A673 (cell line): Measurements from ENCODE around the gene UBXN7.
"Not testable (repeated sequence)": the region's sequence is repeated elsewhere in the genome, so short reads cannot be mapped to it uniquely, and the experiment has no call there.

Experiments used
- EZH2 ChIP-seq: fragments of 200-600 bp; sonication (generic); IDR thresholded peaks from 2 replicates; pipeline ENCODE4 v1.6.1; 2017; ENCODE audit warnings: borderline replicate concordance, low read depth, mild to moderate bottlenecking, mixed read lengths, antibody characterized with exemption, low read length; ENCODE audit not compliant: poor library complexity, severe bottlenecking
- TF ChIP-seq, protein P1 (sequence below): fragments of 300-800, 200-600 bp; sonication (generic); conservative IDR thresholded peaks from 2 replicates; pipeline ENCODE4 v1.5.1; 2017; ENCODE audit warnings: low read depth, mild to moderate bottlenecking, antibody characterized with exemption, low read length, moderate library complexity, mixed read lengths

DNA sequence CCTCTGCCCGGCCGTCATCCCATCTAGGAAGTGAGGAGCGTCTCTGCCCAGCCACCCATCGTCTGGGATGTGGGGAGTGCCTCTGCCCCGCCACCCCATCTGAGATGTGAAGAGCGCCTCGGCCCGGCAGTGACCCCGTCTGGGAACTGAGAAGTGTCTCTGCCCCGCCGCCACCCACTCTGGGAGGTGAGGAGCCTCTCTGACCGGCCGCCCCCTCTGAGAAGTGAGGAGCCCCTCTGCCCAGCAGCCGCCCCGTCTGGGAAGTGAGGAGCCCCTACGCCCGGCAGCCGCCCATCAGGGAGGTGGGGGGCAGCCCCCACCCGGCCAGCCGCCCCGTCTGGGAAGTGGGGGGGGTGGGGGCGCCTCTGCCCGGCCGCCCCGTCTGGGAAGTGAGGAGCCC, 46.8 kb downstream of the UBXN7 start:
- TF ChIP-seq, protein P1, sequence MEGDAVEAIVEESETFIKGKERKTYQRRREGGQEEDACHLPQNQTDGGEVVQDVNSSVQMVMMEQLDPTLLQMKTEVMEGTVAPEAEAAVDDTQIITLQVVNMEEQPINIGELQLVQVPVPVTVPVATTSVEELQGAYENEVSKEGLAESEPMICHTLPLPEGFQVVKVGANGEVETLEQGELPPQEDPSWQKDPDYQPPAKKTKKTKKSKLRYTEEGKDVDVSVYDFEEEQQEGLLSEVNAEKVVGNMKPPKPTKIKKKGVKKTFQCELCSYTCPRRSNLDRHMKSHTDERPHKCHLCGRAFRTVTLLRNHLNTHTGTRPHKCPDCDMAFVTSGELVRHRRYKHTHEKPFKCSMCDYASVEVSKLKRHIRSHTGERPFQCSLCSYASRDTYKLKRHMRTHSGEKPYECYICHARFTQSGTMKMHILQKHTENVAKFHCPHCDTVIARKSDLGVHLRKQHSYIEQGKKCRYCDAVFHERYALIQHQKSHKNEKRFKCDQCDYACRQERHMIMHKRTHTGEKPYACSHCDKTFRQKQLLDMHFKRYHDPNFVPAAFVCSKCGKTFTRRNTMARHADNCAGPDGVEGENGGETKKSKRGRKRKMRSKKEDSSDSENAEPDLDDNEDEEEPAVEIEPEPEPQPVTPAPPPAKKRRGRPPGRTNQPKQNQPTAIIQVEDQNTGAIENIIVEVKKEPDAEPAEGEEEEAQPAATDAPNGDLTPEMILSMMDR = not testable (repeated sequence)
- not testable (repeated sequence) for TF ChIP-seq EZH2
